Bronchial epithelial cell (primary cell): ENCODE measurements around the gene CD59. TPM values are rescaled to one million over a fixed set of nuclear protein-coding genes. Genes with fewer than 3 reads are reported as not detected.

Source experiments
- DNase-seq: peaks from one replicate; pipeline ENCODE4 v3.0.0-alpha.2; 2010; ENCODE audit warnings: low read depth
- FAIRE-seq: peaks from 2 replicates; lab custom pipeline; 2011; peaks lifted over from hg19 to GRCh38; lab: Jason Lieb, UNC
- H3K27me3 ChIP-seq: 2 replicates; pipeline ENCODE4 v1.5.1; 2011; ENCODE audit warnings: low read length; ENCODE audit not compliant: control insufficient read depth, insufficient read depth
- H3K36me3 ChIP-seq: 2 replicates; pipeline ENCODE4 v1.5.1; 2011; ENCODE audit warnings: low read length; ENCODE audit not compliant: control insufficient read depth, insufficient read depth
- H3K4me3 ChIP-seq: 2 replicates; pipeline ENCODE4 v1.5.1; 2011; ENCODE audit warnings: mild to moderate bottlenecking, low read depth, low read length, control low read depth
- CTCF ChIP-seq: IDR thresholded peaks from 2 replicates; pipeline ENCODE4 v1.5.1; 2011; ENCODE audit warnings: mild to moderate bottlenecking, moderate library complexity, low read length, control low read depth, inconsistent platforms; ENCODE audit not compliant: insufficient read depth, severe bottlenecking
- total RNA-seq: library from RNA; depleted of rRNA; stranded (reverse); fragments of >200 nt; gene quantifications from 2 replicates; pipeline ENCODE4 v1.2.1, GENCODE V29; 2014

The CD59 gene
- total RNA-seq, 1 donor from 2014 or later = 193 TPM

GRCh38 chr11:33718440-33718839 lies 17.8 kb downstream of the CD59 start:
- H3K36me3 ChIP-seq = peaks cover 8% of the 10 kb centered on the region
- H3K27me3 ChIP-seq = no peaks in the 10 kb centered on the region
- DNase-seq (no peak), FAIRE-seq (no peak)
- H3K4me3 ChIP-seq = no peak overlapping the region
- TF ChIP-seq CTCF = no peak

GRCh38 chr11:33716243-33716642 lies 20.0 kb downstream of the CD59 start:
- H3K27me3 ChIP-seq = no peaks in the 10 kb centered on the region

GRCh38 chr11:33713856-33714398 lies 22.3 kb downstream of the CD59 start:
- Histone ChIP-seq H3K36me3 (peaks cover 7% of the 10 kb centered on the region), H3K27me3 (no peaks in the 10 kb centered on the region), H3K4me3 (no peak overlapping the region)
- DNase-seq (no peak), FAIRE-seq (no peak)
- TF ChIP-seq CTCF = no peak

More at GRCh38 chr11:33716243-33716642, 20.0 kb downstream of the CD59 start:
- peak; percentile 24 for TF ChIP-seq CTCF
- no peak for FAIRE-seq
- peaks cover 5% of the 10 kb centered on the region for H3K36me3 ChIP-seq
- no peak overlapping the region for H3K4me3 ChIP-seq
- DNase-seq = peak; percentile 69

GRCh38 chr11:33713151-33713855 lies 22.9 kb downstream of the CD59 start:
- no peak for FAIRE-seq
- Histone ChIP-seq H3K27me3 (no peaks in the 10 kb centered on the region), H3K36me3 (peaks cover 7% of the 10 kb centered on the region), H3K4me3 (no peak overlapping the region)
- TF ChIP-seq CTCF = no peak
- DNase-seq = no peak

- DNase-seq (no peak), FAIRE-seq (no peak)
- Histone ChIP-seq H3K4me3 (no peak overlapping the region), H3K36me3 (peaks cover 8% of the 10 kb centered on the region), H3K27me3 (no peaks in the 10 kb centered on the region)
- TF ChIP-seq CTCF = no peak
Observed at GRCh38 chr11:33712436-33712835, 23.8 kb downstream of the CD59 start.
